ENCODE measurements around the gene PLRG1. TPM values are rescaled to one million over a fixed set of nuclear protein-coding genes. Genes with fewer than 3 reads are reported as not detected.

The PLRG1 gene
- total and polyA plus RNA-seq, 9 donors = 26.5 to 90.9 (median 61.5) TPM

DNA sequence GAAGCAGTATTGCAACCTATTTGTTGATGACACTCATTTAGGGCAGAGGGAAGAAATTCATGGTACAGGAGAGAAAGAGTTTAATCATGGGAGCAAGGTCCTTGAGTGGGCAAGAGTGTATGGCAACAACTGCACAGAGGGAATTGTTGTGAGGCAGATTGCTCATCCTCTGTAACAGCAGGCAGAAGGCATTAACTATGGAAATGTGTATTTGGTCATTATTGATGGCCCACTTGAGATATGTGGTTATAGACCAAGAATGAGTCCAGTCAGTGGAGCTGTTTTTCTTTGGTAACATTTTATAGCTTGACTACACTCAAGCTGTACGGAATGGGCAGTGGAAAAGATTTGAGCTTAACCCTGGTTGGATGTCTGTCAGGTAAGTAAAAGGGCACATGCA is 15.9 kb downstream of the PLRG1 start:
- no peaks in the 10 kb centered on the region for H3K9me3 ChIP-seq
- no peak overlapping the region for H3K27ac ChIP-seq
- no peaks in the 10 kb centered on the region for H3K4me1 ChIP-seq (ENCODE audit: insufficient read depth)
- intact Hi-C loops (cut with DNase I) = no loop called here
- no peaks in the 10 kb centered on the region for H3K36me3 ChIP-seq
- no peak overlapping the region for H3K4me3 ChIP-seq
- no peak for DNase-seq
- TF ChIP-seq, protein P1, sequence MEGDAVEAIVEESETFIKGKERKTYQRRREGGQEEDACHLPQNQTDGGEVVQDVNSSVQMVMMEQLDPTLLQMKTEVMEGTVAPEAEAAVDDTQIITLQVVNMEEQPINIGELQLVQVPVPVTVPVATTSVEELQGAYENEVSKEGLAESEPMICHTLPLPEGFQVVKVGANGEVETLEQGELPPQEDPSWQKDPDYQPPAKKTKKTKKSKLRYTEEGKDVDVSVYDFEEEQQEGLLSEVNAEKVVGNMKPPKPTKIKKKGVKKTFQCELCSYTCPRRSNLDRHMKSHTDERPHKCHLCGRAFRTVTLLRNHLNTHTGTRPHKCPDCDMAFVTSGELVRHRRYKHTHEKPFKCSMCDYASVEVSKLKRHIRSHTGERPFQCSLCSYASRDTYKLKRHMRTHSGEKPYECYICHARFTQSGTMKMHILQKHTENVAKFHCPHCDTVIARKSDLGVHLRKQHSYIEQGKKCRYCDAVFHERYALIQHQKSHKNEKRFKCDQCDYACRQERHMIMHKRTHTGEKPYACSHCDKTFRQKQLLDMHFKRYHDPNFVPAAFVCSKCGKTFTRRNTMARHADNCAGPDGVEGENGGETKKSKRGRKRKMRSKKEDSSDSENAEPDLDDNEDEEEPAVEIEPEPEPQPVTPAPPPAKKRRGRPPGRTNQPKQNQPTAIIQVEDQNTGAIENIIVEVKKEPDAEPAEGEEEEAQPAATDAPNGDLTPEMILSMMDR (IDR thresholded peaks at IDR 0.05) = no peak
- TF ChIP-seq POLR2A (IDR thresholded peaks at IDR 0.05) (no peak), EP300 (IDR thresholded peaks at IDR 0.05) (no peak)
- no peaks in the 10 kb centered on the region for H3K27me3 ChIP-seq
- 59 to 68% (median 61%) methylated on average over 1 of the region's 1 CpG for WGBS, 3 donors

DNA sequence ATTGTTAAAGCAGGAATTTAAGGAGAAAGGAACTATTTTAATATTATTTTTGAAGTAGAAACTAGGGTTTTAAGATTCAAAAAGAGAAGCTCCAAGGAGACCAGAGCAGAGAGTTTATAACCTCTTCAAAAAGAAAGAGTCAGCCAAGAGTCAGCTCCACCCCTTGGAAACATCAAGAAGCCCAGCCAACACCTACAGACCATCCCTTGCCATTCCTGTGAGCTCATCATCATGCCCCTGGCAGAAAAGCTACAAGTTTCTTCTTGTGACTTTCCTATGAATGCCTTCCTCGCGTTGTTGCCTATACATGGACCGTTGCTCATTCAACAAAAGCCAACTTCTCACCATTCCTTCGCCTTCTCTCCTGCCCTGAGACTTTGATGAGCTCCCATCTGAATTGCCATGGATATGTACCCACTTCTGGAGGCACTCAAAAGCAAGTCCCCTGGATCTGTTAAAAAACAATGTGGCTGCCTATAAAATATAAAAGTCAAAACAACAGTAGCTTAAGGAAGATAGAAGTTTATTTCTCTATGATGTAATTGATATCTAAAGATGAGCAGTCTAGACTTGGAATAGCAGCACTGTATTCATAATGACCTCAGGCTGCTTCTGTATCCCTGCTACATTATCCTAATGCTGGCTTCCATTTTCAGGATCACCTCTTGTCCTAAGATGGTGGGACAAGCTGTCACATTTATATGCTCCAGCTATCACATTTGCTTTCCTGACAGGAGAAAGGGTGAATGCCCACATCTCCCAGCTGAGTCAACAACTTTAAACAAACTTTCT is 20.3 kb downstream of the PLRG1 start:
- no peak for DNase-seq
- no peaks in the 10 kb centered on the region for H3K4me1 ChIP-seq (ENCODE audit: insufficient read depth)
- H3K4me3 ChIP-seq = no peak overlapping the region
- H3K27me3 ChIP-seq = no peaks in the 10 kb centered on the region
- H3K27ac ChIP-seq = no peak overlapping the region
- H3K9me3 ChIP-seq = no peaks in the 10 kb centered on the region
- TF ChIP-seq POLR2A (IDR thresholded peaks at IDR 0.05) = no peak
- TF ChIP-seq, protein P1 (IDR thresholded peaks at IDR 0.05) = no peak
- TF ChIP-seq EP300 (IDR thresholded peaks at IDR 0.05) = no peak
- intact Hi-C loops (cut with DNase I) = no loop called here
- 50 to 64% (median 54%) methylated on average over 4 of the region's 4 CpGs for WGBS, 3 donors
- no peaks in the 10 kb centered on the region for H3K36me3 ChIP-seq

DNA sequence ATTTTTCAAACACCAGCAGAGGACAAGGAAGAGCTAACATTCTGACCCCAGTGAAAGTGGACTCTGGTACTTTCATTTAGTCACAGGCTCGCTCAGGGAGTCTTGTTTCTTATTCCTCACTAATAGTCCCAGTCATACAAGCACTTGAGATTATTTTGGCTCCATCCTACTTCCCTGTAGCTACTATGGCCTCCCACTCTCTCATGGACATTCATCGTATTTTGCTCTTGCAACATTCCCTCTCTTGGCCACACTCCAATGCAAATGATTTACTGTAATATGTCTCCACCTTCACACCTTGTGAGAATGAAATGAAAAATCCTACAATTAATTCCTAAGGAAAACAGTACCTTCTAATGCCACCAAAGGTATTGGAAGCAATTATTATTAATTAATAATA is 21.3 kb downstream of the PLRG1 start:
- Histone ChIP-seq H3K27ac (no peak overlapping the region), H3K36me3 (no peaks in the 10 kb centered on the region), H3K4me3 (no peak overlapping the region), H3K4me1 (ENCODE audit: insufficient read depth) (no peaks in the 10 kb centered on the region), H3K27me3 (no peaks in the 10 kb centered on the region), H3K9me3 (no peaks in the 10 kb centered on the region)
- 8 to 17% (median 16%) methylated on average over 2 of the region's 2 CpGs for WGBS, 3 donors
- intact Hi-C loops (cut with DNase I) = no loop called here
- no peak for DNase-seq
- TF ChIP-seq POLR2A (IDR thresholded peaks at IDR 0.05) (no peak), EP300 (IDR thresholded peaks at IDR 0.05) (no peak)
- TF ChIP-seq, protein P1 (IDR thresholded peaks at IDR 0.05) = no peak

DNA sequence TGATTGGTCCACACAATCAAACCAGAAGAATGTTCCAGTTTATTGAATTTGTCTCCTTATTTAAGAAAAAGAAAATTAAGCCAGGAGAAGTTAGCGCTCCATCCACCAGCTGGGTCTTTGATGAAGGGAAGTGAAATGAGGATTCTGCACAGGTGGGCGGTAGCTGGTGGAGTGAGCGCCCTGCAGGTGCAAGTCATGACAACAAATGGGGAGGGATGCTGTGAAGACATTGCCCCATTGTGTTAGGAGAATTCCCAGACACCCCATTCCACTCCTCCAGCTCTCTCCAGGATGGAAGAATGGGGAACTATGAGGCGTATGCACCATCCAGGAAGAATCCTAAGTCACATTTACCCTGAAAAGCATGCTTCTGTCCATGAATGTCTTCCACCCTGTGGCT is 22.9 kb downstream of the PLRG1 start:
- no peaks in the 10 kb centered on the region for H3K4me1 ChIP-seq (ENCODE audit: insufficient read depth)
- no peaks in the 10 kb centered on the region for H3K9me3 ChIP-seq
- TF ChIP-seq EP300 (IDR thresholded peaks at IDR 0.05) = no peak
- TF ChIP-seq, protein P1 (IDR thresholded peaks at IDR 0.05) = no peak
- no peak for TF ChIP-seq POLR2A (IDR thresholded peaks at IDR 0.05)
- intact Hi-C loops (cut with DNase I) = no loop called here
- no peak for DNase-seq
- 87 to 93% (median 90%) methylated on average over 4 of the region's 4 CpGs for WGBS, 3 donors
- H3K4me3 ChIP-seq = no peak overlapping the region
- no peaks in the 10 kb centered on the region for H3K27me3 ChIP-seq
- H3K36me3 ChIP-seq = no peaks in the 10 kb centered on the region
- no peak overlapping the region for H3K27ac ChIP-seq
